Astrocyte of the cerebellum (primary cell): ENCODE measurements around the gene HS3ST6.

Source experiments
- DNase-seq: peaks from one replicate; pipeline ENCODE4 v3.0.0-alpha.2; 2011; ENCODE audit warnings: low read depth
- H3K4me3 ChIP-seq: 2 replicates; pipeline ENCODE4 v1.5.1; 2011; ENCODE audit warnings: mild to moderate bottlenecking, low read depth, low read length, moderate library complexity
- in situ Hi-C: cut with HindIII; loops from 2 replicates; pipeline ENCODE4 v1.10.0; 2017; ENCODE audit warnings: low sequenced_read_pairs
- TF ChIP-seq, protein P1 (sequence below): IDR thresholded peaks from 2 replicates; pipeline ENCODE4 v1.5.1; 2012; ENCODE audit warnings: low read length, low read depth, moderate library complexity, mild to moderate bottlenecking; ENCODE audit errors: missing control alignments

The HS3ST6 gene

GRCh38 chr16:1915732-1916639 is 2.2 kb downstream of the HS3ST6 start:
- in situ Hi-C loops = no loop called here
- DNase-seq = no peak
- H3K4me3 ChIP-seq = no peak overlapping the region
- TF ChIP-seq, protein P1, sequence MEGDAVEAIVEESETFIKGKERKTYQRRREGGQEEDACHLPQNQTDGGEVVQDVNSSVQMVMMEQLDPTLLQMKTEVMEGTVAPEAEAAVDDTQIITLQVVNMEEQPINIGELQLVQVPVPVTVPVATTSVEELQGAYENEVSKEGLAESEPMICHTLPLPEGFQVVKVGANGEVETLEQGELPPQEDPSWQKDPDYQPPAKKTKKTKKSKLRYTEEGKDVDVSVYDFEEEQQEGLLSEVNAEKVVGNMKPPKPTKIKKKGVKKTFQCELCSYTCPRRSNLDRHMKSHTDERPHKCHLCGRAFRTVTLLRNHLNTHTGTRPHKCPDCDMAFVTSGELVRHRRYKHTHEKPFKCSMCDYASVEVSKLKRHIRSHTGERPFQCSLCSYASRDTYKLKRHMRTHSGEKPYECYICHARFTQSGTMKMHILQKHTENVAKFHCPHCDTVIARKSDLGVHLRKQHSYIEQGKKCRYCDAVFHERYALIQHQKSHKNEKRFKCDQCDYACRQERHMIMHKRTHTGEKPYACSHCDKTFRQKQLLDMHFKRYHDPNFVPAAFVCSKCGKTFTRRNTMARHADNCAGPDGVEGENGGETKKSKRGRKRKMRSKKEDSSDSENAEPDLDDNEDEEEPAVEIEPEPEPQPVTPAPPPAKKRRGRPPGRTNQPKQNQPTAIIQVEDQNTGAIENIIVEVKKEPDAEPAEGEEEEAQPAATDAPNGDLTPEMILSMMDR = no peak

GRCh38 chr16:1914988-1915387 is 3.2 kb downstream of the HS3ST6 start:
- TF ChIP-seq, protein P1 = no peak
- in situ Hi-C loops = no loop called here
- DNase-seq = no peak
- no peak overlapping the region for H3K4me3 ChIP-seq

- TF ChIP-seq, protein P1 = no peak
- in situ Hi-C loops = no loop called here
- H3K4me3 ChIP-seq = no peak overlapping the region
- no peak for DNase-seq
Measured at GRCh38 chr16:1914084-1914608, 4.1 kb downstream of the HS3ST6 start.

DNA sequence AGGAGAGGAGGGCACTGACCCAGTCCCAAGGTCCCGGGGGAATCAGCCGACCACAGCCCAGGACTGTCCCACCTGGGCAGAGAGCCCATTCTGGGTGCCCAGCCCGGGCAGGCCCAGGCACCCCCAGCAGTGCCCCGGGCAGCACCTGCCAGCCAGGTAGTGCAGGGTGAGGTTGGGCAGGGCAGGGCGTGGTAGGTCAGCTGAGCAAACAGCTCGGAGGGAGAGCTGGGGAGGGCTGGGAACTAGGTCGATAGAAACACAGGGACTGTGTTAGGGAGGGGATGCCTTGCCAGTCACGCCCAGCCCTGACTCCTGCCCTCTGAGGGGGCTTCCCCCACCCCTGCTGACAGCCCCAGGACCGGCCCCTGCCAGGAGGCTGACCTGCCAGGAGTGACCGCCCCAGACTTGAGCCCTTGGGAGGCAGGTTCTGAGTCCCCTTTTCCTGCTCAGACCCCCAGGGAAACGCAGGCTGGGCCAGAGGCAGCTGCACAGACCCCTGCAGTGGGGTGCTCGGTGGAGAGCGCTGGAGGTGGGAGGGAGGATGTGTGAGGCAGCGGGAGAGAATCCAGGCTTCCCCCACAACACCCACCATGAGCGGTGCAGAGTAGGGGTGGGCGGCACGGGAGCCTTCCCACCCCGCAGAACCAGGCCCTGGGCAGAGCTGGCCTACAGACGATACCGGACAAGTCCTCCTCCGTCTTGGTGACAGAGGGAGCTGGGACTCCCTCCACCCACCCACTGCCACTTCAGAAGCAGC is 4.7 kb downstream of the HS3ST6 start:
- in situ Hi-C loops = no loop called here
- TF ChIP-seq, protein P1 = no peak
- H3K4me3 ChIP-seq = no peak overlapping the region
- DNase-seq = no peak

DNA sequence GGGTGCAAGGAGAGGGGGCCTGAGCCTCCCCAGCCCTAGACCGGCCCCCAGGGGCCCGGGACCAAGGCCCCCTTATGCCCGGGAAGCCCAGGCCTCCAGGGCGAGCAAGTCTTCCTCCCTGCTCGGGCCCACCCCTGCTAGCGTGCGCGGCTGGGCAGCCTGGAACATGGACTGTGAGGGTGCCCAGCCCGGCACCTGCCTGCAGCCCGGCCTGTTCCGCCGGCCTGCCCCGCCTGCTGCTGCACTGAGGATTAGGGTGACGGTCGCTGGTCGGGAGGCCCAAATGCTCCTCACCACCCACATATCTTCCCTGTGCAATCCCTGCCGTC is 6.0 kb downstream of the HS3ST6 start:
- DNase-seq = no peak
- in situ Hi-C loops = no loop called here
- TF ChIP-seq, protein P1 = no peak
- no peak overlapping the region for H3K4me3 ChIP-seq

- in situ Hi-C loops = no loop called here
- TF ChIP-seq, protein P1 = no peak
- H3K4me3 ChIP-seq = no peak overlapping the region
- no peak for DNase-seq
Measured at GRCh38 chr16:1911467-1912214, 6.6 kb downstream of the HS3ST6 start.
